OCI-LY1 (cell line): ENCODE results near the gene TMEM138.

Experiments used
- CTCF ChIP-seq: fragments of 200-600 bp; sonication (generic), shearing (Covaris generic); IDR thresholded peaks from 2 replicates; pipeline ENCODE4 v1.5.1; 2017; ENCODE audit warnings: mild to moderate bottlenecking, antibody characterized with exemption, low read length, moderate library complexity, mixed read lengths
- EZH2 ChIP-seq: fragments of 200-600 bp; sonication (generic), shearing (Covaris generic); IDR thresholded peaks from 2 replicates; pipeline ENCODE4 v1.8.0; 2017; ENCODE audit warnings: borderline replicate concordance, mixed run types, mild to moderate bottlenecking, antibody characterized with exemption, low read length, moderate library complexity, mixed read lengths

- TF ChIP-seq CTCF (no peak), EZH2 (no peak)
These were observed 885 bp upstream of the TMEM138 start for GRCh38 chr11:61361237-61361740.
